ENCODE measurements around the gene TEK. TPM values are rescaled to one million over a fixed set of nuclear protein-coding genes. Genes with fewer than 3 reads are reported as not detected.

The TEK gene
- total and polyA plus RNA-seq, 10 of the 15 experiments (the other 5 are each of a cell fraction or from before 2014, with no cell fraction given) = not detected

DNA sequence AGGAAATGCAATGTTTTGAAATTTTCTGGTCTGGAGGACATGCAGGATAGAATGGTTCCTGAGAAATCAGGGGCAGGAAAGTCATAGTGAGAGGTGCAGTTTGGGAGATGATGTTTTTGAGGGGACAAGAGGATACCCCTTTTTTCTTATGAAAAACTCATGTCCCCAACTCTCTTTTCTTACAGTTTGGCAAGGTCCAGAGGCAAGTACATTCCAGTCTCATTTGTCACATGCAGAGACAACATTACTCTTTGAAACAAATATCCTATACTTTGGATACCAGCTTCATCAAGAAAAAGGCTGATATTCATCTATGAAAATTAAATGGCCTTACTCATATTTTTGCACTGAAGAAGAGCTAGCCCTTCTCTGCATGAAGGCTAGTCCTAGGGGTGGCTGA is 139.7 kb downstream of the TEK start:
- H3K9me3 ChIP-seq (replicated peaks; ENCODE audit: control insufficient read depth, insufficient read depth, low read length) = no peaks in the 10 kb centered on the region
- no TSS peak for BruUV-seq (replicated peaks)
- intact Hi-C loops (cut with micrococcal nuclease; ENCODE audit: unreplicated experiment) (loop anchor here (2.0 to 5.0 kb wide), 2 partner anchors 28 to 299 kb away; no protein-coding TSS in a partner anchor), in situ Hi-C loops (cut with MboI) (no loop called here)
- DNase-seq (ENCODE audit: low read depth, low spot score) (no peak), FAIRE-seq (no peak), ATAC-seq (no peak)
- RAD21 ChIA-PET (ENCODE audit: unreplicated experiment) = interaction anchor here (1.1 to 2.0 kb wide), 2 partner anchors 24 to 28 kb away, joined by 3 to 8 read pairs; no protein-coding TSS in a partner anchor
- no peak overlapping the region for H2AFZ ChIP-seq (ENCODE audit: control insufficient read depth, low read depth, low read length)
- no peak for TF ChIP-seq RCOR1 (conservative IDR thresholded peaks at IDR 0.05; ENCODE audit: low read depth, low read length)
- no peak for TF ChIP-seq CEBPB (IDR thresholded peaks at IDR 0.05; ENCODE audit: borderline replicate concordance in 1 of 2, low read depth in 2 of 2, low read length in 2 of 2)
- TF ChIP-seq SMAD1 (IDR thresholded peaks at IDR 0.05; ENCODE audit: low read depth, partially characterized antibody) = no peak
- TF ChIP-seq BRCA1 (IDR thresholded peaks at IDR 0.05; ENCODE audit: low read depth, low read length) = no peak
- TF ChIP-seq TAF1 (IDR thresholded peaks at IDR 0.05; ENCODE audit: borderline replicate concordance, low read depth, low read length) = no peak
- no peak for TF ChIP-seq POU2F2 (IDR thresholded peaks at IDR 0.05; ENCODE audit: borderline replicate concordance, low read depth, low read length)
- H3K27ac ChIP-seq (ENCODE audit: control insufficient read depth, insufficient read depth) = no peak overlapping the region
- SMC1A ChIA-PET (ENCODE audit: uncharacterized antibody, unreplicated experiment) = interaction anchor here (0.8 kb wide), 1 partner anchor 28 kb away, joined by 4 read pairs; no protein-coding TSS in a partner anchor
- no peaks in the 10 kb centered on the region for H3K27me3 ChIP-seq (replicated peaks in 1 of 2; ENCODE audit: control insufficient read depth in 2 of 2, insufficient read depth in 2 of 2, low read length in 1 of 2)
- no peaks in the 10 kb centered on the region for H3K36me3 ChIP-seq (ENCODE audit: control insufficient read depth in 2 of 2, insufficient read depth in 2 of 2, low read length in 1 of 2)
- no peaks in the 10 kb centered on the region for H4K20me1 ChIP-seq (ENCODE audit: control insufficient read depth, insufficient read depth)
- POLR2A ChIA-PET = no interaction called here
- no peaks in the 10 kb centered on the region for H3K4me1 ChIP-seq (ENCODE audit: control insufficient read depth, insufficient read depth, low read length)
- H3K4me3 ChIP-seq = no peak overlapping the region
- CTCF ChIA-PET = interaction anchor here (1.0 to 2.1 kb wide), 4 partner anchors 10 to 27 kb away, joined by 3 to 14 read pairs (median 4); no protein-coding TSS in a partner anchor
- no peak overlapping the region for H3K9ac ChIP-seq (ENCODE audit: control insufficient read depth, insufficient read depth, low read length)
- no peak overlapping the region for H3K4me2 ChIP-seq (ENCODE audit: control insufficient read depth, insufficient read depth)
- no peaks in the 10 kb centered on the region for H3K79me2 ChIP-seq (ENCODE audit: control insufficient read depth, insufficient read depth, low read length)

DNA sequence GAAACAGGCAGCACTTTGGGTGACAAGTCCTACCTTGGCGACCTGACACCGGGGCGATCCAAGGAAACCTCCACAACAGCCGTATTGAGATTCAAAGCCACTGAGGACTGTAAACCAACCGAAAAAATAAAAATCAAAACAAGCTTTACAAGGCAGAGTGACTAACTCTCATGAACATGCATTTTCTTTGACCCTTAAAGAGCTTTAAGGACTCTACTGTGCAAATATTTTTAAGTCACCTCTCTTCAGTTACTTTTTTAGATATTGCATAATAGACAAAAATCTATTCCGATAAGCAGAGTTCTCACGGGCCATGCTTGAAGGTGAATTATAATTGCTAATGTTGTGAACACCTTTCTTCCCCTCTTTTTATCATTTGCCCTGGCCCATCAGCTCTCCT is 149.6 kb downstream of the TEK start:
- H3K9ac ChIP-seq (ENCODE audit: control insufficient read depth, insufficient read depth, low read length) = no peak overlapping the region
- in situ Hi-C loops (cut with MboI) (no loop called here), intact Hi-C loops (cut with micrococcal nuclease; ENCODE audit: unreplicated experiment) (no loop called here)
- H3K27ac ChIP-seq (ENCODE audit: control insufficient read depth, insufficient read depth) = no peak overlapping the region
- WGBS (ENCODE audit: insufficient coverage, insufficient replicate concordance, low lambda C conversion rate, missing lambda C conversion rate) = 84% methylated on average over 7 of the region's 7 CpGs
- H4K20me1 ChIP-seq (ENCODE audit: control insufficient read depth, insufficient read depth) = no peaks in the 10 kb centered on the region
- H3K4me3 ChIP-seq = no peak overlapping the region
- no peaks in the 10 kb centered on the region for H3K4me1 ChIP-seq (ENCODE audit: control insufficient read depth, insufficient read depth, low read length)
- no TSS peak for BruUV-seq (replicated peaks)
- SMC1A ChIA-PET (ENCODE audit: uncharacterized antibody, unreplicated experiment) = interaction anchor here (1.1 kb wide), 1 partner anchor 16 kb away, joined by 3 read pairs; no protein-coding TSS in a partner anchor
- H3K9me3 ChIP-seq (replicated peaks; ENCODE audit: control insufficient read depth, insufficient read depth, low read length) = no peaks in the 10 kb centered on the region
- no peak overlapping the region for H2AFZ ChIP-seq (ENCODE audit: control insufficient read depth, low read depth, low read length)
- RAD21 ChIA-PET (ENCODE audit: unreplicated experiment) = no interaction called here
- H3K27me3 ChIP-seq (replicated peaks in 1 of 2; ENCODE audit: control insufficient read depth in 2 of 2, insufficient read depth in 2 of 2, low read length in 1 of 2) = no peaks in the 10 kb centered on the region; a peak in 1 of 4 replicates
- no peak for DNase-seq (ENCODE audit: low read depth, low spot score)
- no peaks in the 10 kb centered on the region for H3K79me2 ChIP-seq (ENCODE audit: control insufficient read depth, insufficient read depth, low read length)
- FAIRE-seq = no peak
- TF ChIP-seq, protein P1, sequence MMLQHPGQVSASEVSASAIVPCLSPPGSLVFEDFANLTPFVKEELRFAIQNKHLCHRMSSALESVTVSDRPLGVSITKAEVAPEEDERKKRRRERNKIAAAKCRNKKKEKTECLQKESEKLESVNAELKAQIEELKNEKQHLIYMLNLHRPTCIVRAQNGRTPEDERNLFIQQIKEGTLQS (IDR thresholded peaks at IDR 0.05; ENCODE audit: borderline replicate concordance, extremely low read depth, low read depth, low read length) = no peak
- TF ChIP-seq RELA (IDR thresholded peaks at IDR 0.05; ENCODE audit: borderline replicate concordance, partially characterized antibody) = no peak
- TF ChIP-seq POLR2AphosphoS2 (IDR thresholded peaks at IDR 0.05; ENCODE audit: low read depth, low read length) = no peak
- no peak for TF ChIP-seq ZSCAN29 (IDR thresholded peaks at IDR 0.05)
- no peak for TF ChIP-seq POLR2AphosphoS5 (IDR thresholded peaks at IDR 0.05; ENCODE audit: low read length)
- no peak for TF ChIP-seq RFX5 (IDR thresholded peaks at IDR 0.05; ENCODE audit: low read depth, low read length)
- TF ChIP-seq, protein P2, sequence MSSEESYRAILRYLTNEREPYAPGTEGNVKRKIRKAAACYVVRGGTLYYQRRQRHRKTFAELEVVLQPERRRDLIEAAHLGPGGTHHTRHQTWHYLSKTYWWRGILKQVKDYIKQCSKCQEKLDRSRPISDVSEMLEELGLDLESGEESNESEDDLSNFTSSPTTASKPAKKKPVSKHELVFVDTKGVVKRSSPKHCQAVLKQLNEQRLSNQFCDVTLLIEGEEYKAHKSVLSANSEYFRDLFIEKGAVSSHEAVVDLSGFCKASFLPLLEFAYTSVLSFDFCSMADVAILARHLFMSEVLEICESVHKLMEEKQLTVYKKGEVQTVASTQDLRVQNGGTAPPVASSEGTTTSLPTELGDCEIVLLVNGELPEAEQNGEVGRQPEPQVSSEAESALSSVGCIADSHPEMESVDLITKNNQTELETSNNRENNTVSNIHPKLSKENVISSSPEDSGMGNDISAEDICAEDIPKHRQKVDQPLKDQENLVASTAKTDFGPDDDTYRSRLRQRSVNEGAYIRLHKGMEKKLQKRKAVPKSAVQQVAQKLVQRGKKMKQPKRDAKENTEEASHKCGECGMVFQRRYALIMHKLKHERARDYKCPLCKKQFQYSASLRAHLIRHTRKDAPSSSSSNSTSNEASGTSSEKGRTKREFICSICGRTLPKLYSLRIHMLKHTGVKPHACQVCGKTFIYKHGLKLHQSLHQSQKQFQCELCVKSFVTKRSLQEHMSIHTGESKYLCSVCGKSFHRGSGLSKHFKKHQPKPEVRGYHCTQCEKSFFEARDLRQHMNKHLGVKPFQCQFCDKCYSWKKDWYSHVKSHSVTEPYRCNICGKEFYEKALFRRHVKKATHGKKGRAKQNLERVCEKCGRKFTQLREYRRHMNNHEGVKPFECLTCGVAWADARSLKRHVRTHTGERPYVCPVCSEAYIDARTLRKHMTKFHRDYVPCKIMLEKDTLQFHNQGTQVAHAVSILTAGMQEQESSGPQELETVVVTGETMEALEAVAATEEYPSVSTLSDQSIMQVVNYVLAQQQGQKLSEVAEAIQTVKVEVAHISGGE (CRISPR knock-in tag; IDR thresholded peaks at IDR 0.05) = no peak
- CTCF ChIA-PET = interaction anchor here (1.2 kb wide), 1 partner anchor 16 kb away, joined by 3 read pairs; no protein-coding TSS in a partner anchor
- no peak for ATAC-seq
- H3K4me2 ChIP-seq (ENCODE audit: control insufficient read depth, insufficient read depth) = no peak overlapping the region
- no peaks in the 10 kb centered on the region for H3K36me3 ChIP-seq (ENCODE audit: control insufficient read depth in 2 of 2, insufficient read depth in 2 of 2, low read length in 1 of 2)
- POLR2A ChIA-PET = no interaction called here

Measured in GM12878 (cell line).